CD14-positive monocyte (primary cell): Measurements from ENCODE around the gene BCR. TPM values are rescaled to one million over a fixed set of nuclear protein-coding genes. Genes with fewer than 3 reads are reported as not detected.

ENCODE experiments used
- DNase-seq, 3 donors: peaks; one replicate each; pipeline ENCODE4 v3.0.0-alpha.2; 2011 to 2022
- H2AFZ ChIP-seq: 2 replicates; pipeline ENCODE4 v1.6.0; 2012; ENCODE audit warnings: mild to moderate bottlenecking, low read depth, low read length, inconsistent platforms; ENCODE audit not compliant: insufficient read depth, poor library complexity, severe bottlenecking
- H3K27ac ChIP-seq, 2 donors: 1 replicate in 1 of 2; 2 replicates in 1 of 2; pipeline ENCODE4 v1.5.1; 2012 to 2013; ENCODE audit warnings: low read length in 2 of 2, control low read depth in 1 of 2, inconsistent platforms in 1 of 2, low read depth in 1 of 2, mild to moderate bottlenecking in 1 of 2
- H3K27me3 ChIP-seq, 2 donors: one replicate each; pipeline versions ENCODE4 v1.6.0 to v1.6.1; 2011 to 2013; ENCODE audit warnings: low read length in 2 of 2; ENCODE audit not compliant: control insufficient read depth in 2 of 2, insufficient read depth in 2 of 2
- H3K36me3 ChIP-seq, 2 donors: replicated peaks in 1 of 2; 1 replicate in 1 of 2; 2 replicates in 1 of 2; pipeline versions ENCODE4 v1.5.1 to v1.6.1; 2012 to 2013; ENCODE audit warnings: low read length in 2 of 2, control low read depth in 1 of 2, inconsistent platforms in 1 of 2, mild to moderate bottlenecking in 1 of 2; ENCODE audit not compliant: insufficient read depth in 2 of 2, control insufficient read depth in 1 of 2
- H3K4me1 ChIP-seq, 2 donors: 1 replicate in 1 of 2; 2 replicates in 1 of 2; pipeline versions ENCODE4 v1.5.1 to v1.6.1; 2012 to 2013; ENCODE audit warnings: low read length in 2 of 2, control low read depth in 1 of 2, inconsistent platforms in 1 of 2, mild to moderate bottlenecking in 1 of 2, moderate library complexity in 1 of 2; ENCODE audit not compliant: insufficient read depth in 2 of 2, control insufficient read depth in 1 of 2
- H3K4me2 ChIP-seq: replicated peaks from 2 replicates; pipeline ENCODE3; 2012; ENCODE audit warnings: low read length, moderate library complexity, mild to moderate bottlenecking; ENCODE audit not compliant: poor library complexity, severe bottlenecking; ENCODE audit errors: extremely low read depth
- H3K4me3 ChIP-seq, 3 experiments: fragments of 200-600 bp in 1 of 3; sonication (generic) in 1 of 3; replicated peaks in 1 of 3; 1 replicate in 2 of 3; 2 replicates in 1 of 3; pipeline ENCODE4 v1.5.1; 2011 to 2013; ENCODE audit warnings: low read length in 3 of 3, mild to moderate bottlenecking in 3 of 3, control low read depth in 2 of 3, low read depth in 2 of 3, inconsistent platforms in 1 of 3, moderate library complexity in 1 of 3
- H3K79me2 ChIP-seq: 2 replicates; pipeline ENCODE4 v1.6.0; 2012; ENCODE audit warnings: mild to moderate bottlenecking, control low read depth, inconsistent platforms, low read length, moderate library complexity; ENCODE audit not compliant: insufficient read depth
- H3K9ac ChIP-seq: 2 replicates; pipeline ENCODE4 v1.6.0; 2017; ENCODE audit warnings: low read length, mild to moderate bottlenecking; ENCODE audit not compliant: insufficient read depth, poor library complexity, severe bottlenecking
- H3K9me3 ChIP-seq, 2 donors: replicated peaks in 1 of 2; 1 replicate in 1 of 2; 2 replicates in 1 of 2; pipeline versions ENCODE4 v1.5.1 to v1.6.1; 2012 to 2013; ENCODE audit warnings: low read length in 2 of 2, control low read depth in 1 of 2; ENCODE audit not compliant: control insufficient read depth in 1 of 2, insufficient read depth in 1 of 2
- H4K20me1 ChIP-seq: 2 replicates; pipeline ENCODE4 v1.6.0; 2012; ENCODE audit warnings: mild to moderate bottlenecking, low read length, control low read depth, moderate library complexity; ENCODE audit not compliant: insufficient read depth
- H3K27ac Mint-ChIP-seq, 7 donors: one replicate each; pipeline ENCODE4 v1.8.0; 2020; ENCODE audit warnings: mild to moderate bottlenecking in 7 of 7, mixed read lengths in 7 of 7, moderate library complexity in 6 of 7, inconsistent platforms in 2 of 7
- H3K27me3 Mint-ChIP-seq, 3 donors: one replicate each; pipeline ENCODE4 v1.8.0; 2021 to 2022; ENCODE audit warnings: low read depth in 3 of 3, mild to moderate bottlenecking in 3 of 3, mixed read lengths in 3 of 3, moderate library complexity in 3 of 3, inconsistent platforms in 1 of 3
- H3K36me3 Mint-ChIP-seq, 2 donors: one replicate each; pipeline ENCODE4 v1.8.0; 2020; ENCODE audit warnings: mixed read lengths in 2 of 2, inconsistent platforms in 1 of 2, mild to moderate bottlenecking in 1 of 2
- H3K4me1 Mint-ChIP-seq: one replicate; pipeline ENCODE4 v1.8.0; 2020; ENCODE audit warnings: mild to moderate bottlenecking, mixed read lengths
- H3K4me3 Mint-ChIP-seq, 2 donors: one replicate each; pipeline ENCODE4 v1.8.0; 2020; ENCODE audit warnings: mild to moderate bottlenecking in 2 of 2, mixed read lengths in 2 of 2, moderate library complexity in 1 of 2
- H3K9me3 Mint-ChIP-seq, 7 donors: one replicate each; pipeline ENCODE4 v1.8.0; 2020 to 2022; ENCODE audit warnings: mixed read lengths in 7 of 7, mild to moderate bottlenecking in 6 of 7, moderate library complexity in 6 of 7, inconsistent platforms in 2 of 7
- WGBS: methylation state at CpG from one replicate; pipeline ENCODE4 v1.1.5; 2013; ENCODE audit warnings: missing lambda C conversion rate; ENCODE audit not compliant: insufficient coverage; 5-methylcytosine and 5-hydroxymethylcytosine counted together
- intact Hi-C, 2 donors: fragments of 100-400 bp; cut with micrococcal nuclease; formaldehyde crosslinking; loops; one replicate each; pipeline versions ENCODE4 v1.15.0 to v1.15.1; 2023
- polyA plus RNA-seq, 3 donors: library from polyadenylated mRNA; depleted of rRNA in 1 of 3; unstranded in 2 of 3; stranded (reverse) in 1 of 3; fragments of 300-500 nt in 2 of 3; fragments of >200 nt in 1 of 3; fragmentation: Illumina TruSeq in 2 of 3; gene quantifications; 1 replicate in 2 of 3; 2 replicates in 1 of 3; pipeline ENCODE4 v1.2.3, GENCODE V29; 2012 to 2021
- TF ChIP-seq, protein P1 (sequence below): fragments of 200-600 bp; IDR thresholded peaks from one replicate; pipeline ENCODE4 v1.8.0; 2022; ENCODE audit warnings: antibody characterized with exemption, mild to moderate bottlenecking

BCR gene
- polyA plus RNA-seq, 3 donors: 0.97 to 20.9 (median 0.97) TPM

DNA sequence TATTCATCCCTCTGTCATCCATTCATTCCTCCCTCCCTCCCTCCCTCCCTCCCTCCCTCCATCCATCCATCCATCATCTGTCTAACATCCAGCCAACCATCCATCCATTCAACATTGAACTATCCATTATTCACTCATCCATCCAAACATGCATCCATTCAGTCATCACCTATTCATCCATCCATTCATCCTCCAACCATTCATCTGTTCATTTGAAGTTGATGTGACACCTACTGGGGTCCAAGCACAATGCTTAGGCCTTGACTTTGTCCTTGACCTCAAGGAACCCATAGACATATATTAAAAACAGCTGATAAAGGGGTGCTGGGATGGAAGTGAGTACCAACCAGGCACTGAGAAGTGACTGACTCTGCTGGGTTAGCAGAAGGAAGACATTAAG lies 26.6 kb downstream of the BCR start:
- no peak overlapping the region for H3K4me3 Mint-ChIP-seq
- peaks cover 7 to 53% of the 10 kb centered on the region in 2 donors for H3K36me3 ChIP-seq
- no peak overlapping the region for H3K9ac ChIP-seq
- peaks cover 64% of the 10 kb centered on the region for H4K20me1 ChIP-seq
- H3K9me3 Mint-ChIP-seq: no peaks in the 10 kb centered on the region
- H3K27me3 ChIP-seq: no peaks in the 10 kb centered on the region
- TF ChIP-seq, protein P1, sequence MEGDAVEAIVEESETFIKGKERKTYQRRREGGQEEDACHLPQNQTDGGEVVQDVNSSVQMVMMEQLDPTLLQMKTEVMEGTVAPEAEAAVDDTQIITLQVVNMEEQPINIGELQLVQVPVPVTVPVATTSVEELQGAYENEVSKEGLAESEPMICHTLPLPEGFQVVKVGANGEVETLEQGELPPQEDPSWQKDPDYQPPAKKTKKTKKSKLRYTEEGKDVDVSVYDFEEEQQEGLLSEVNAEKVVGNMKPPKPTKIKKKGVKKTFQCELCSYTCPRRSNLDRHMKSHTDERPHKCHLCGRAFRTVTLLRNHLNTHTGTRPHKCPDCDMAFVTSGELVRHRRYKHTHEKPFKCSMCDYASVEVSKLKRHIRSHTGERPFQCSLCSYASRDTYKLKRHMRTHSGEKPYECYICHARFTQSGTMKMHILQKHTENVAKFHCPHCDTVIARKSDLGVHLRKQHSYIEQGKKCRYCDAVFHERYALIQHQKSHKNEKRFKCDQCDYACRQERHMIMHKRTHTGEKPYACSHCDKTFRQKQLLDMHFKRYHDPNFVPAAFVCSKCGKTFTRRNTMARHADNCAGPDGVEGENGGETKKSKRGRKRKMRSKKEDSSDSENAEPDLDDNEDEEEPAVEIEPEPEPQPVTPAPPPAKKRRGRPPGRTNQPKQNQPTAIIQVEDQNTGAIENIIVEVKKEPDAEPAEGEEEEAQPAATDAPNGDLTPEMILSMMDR: no peak
- peaks cover 11% of the 10 kb centered on the region for H3K4me1 Mint-ChIP-seq
- peaks cover 29 to 63% of the 10 kb centered on the region in 2 donors for H3K36me3 Mint-ChIP-seq
- no peak overlapping the region for H3K4me3 ChIP-seq
- H3K27ac Mint-ChIP-seq: no peak overlapping the region
- peaks cover 0 to 2% (median 0%) of the 10 kb centered on the region in 3 donors for H3K27me3 Mint-ChIP-seq
- no peak overlapping the region for H2AFZ ChIP-seq
- no peak overlapping the region for H3K27ac ChIP-seq
- no peaks in the 10 kb centered on the region for H3K4me1 ChIP-seq
- peaks cover 96% of the 10 kb centered on the region for H3K79me2 ChIP-seq
- intact Hi-C loops: no loop called here
- H3K4me2 ChIP-seq: no peak overlapping the region
- no peak for DNase-seq
- H3K9me3 ChIP-seq: no peaks in the 10 kb centered on the region

DNA sequence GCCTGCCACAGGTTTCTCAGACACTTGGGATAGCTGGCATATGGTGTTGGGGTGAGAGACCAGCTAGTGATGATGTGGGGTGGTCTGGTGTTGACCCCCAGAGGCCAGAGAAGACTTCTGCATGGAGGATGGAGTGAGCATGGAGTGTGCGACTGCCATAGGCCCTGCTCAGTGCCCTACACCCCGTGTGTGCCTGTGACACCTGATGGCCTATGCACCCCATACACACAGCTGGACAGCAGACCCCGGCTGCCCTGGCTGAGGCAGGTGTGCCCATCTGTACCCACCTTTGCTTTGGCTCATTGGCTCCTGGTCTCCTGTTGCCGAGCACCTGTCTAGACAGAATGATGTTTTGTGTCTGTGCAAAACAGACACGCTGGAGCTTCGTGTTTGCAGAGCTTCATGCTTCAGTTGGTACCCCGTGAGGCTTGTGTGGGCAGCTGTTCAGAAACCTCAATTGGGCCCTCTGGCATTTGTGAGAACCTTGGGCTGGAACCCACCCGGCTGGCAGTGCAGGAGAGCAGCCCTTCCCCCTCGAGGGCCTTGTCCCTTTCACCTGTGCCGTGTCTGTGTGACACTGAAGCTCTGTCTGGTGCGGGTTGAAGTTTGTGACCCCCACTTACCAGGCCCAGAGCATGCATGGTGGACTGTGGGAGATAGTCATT lies 27.6 kb downstream of the BCR start:
- H4K20me1 ChIP-seq: peaks cover 71% of the 10 kb centered on the region

More for the DNA sequence above, 27.6 kb downstream of the BCR start:
- Mint-ChIP-seq H3K4me1 (peaks cover 16% of the 10 kb centered on the region), H3K27me3 (peaks cover 0 to 2% (median 0%) of the 10 kb centered on the region in 3 donors), H3K27ac (no peak overlapping the region), H3K4me3 (no peak overlapping the region), H3K9me3 (no peaks in the 10 kb centered on the region), H3K36me3 (peaks cover 31 to 61% of the 10 kb centered on the region in 2 donors)
- no peak for DNase-seq
- Histone ChIP-seq H3K4me1 (no peaks in the 10 kb centered on the region), H3K36me3 (peaks cover 7 to 51% of the 10 kb centered on the region in 2 donors), H2AFZ (no peak overlapping the region), H3K79me2 (peaks cover 96% of the 10 kb centered on the region), H3K27me3 (no peaks in the 10 kb centered on the region), H3K27ac (no peak overlapping the region), H3K9ac (no peak overlapping the region), H3K4me2 (no peak overlapping the region), H3K9me3 (no peaks in the 10 kb centered on the region), H3K4me3 (no peak overlapping the region)
- TF ChIP-seq, protein P1: no peak
- intact Hi-C loops: no loop called here
- 95% methylated on average over 7 of the region's 11 CpGs for WGBS
